Heart left ventricle (tissue), 16 donors: ENCODE measurements around the gene MEIS2. TPM values are rescaled to one million over a fixed set of nuclear protein-coding genes. Genes with fewer than 3 reads are reported as not detected.

Source experiments
- ATAC-seq, 4 donors: fragments of 200-7000 bp; cut with Tn5 transposase; one replicate each; pipeline ENCODE4 v1.9.1; 2020 to 2022; ENCODE audit warnings: moderate library complexity in 4 of 4, mild to moderate bottlenecking in 3 of 4, moderate number of reproducible peaks in 1 of 4
- DNase-seq, 5 donors: peaks; one replicate each; pipeline ENCODE4 v3.0.0-alpha.2; 2020
- H3K27ac ChIP-seq, 12 donors: fragments of 200-600 bp; sonication (generic) in 4 of 12; one replicate each; pipeline versions ENCODE4 v1.5.0 to v1.8.0; 2016 to 2022; ENCODE audit warnings: mild to moderate bottlenecking in 2 of 12
- H3K27me3 ChIP-seq, 9 donors: fragments of 200-600 bp; sonication (generic) in 2 of 9; one replicate each; pipeline versions ENCODE4 v1.5.1 to v1.8.0; 2016 to 2022; ENCODE audit warnings: mild to moderate bottlenecking in 3 of 9
- H3K36me3 ChIP-seq, 9 donors: fragments of 200-600 bp; sonication (generic) in 2 of 9; one replicate each; pipeline versions ENCODE4 v1.5.0 to v1.8.0; 2018 to 2022; ENCODE audit warnings: mild to moderate bottlenecking in 2 of 9
- H3K4me1 ChIP-seq, 12 donors: fragments of 200-600 bp; sonication (generic) in 4 of 12; one replicate each; pipeline versions ENCODE4 v1.5.0 to v1.8.0; 2016 to 2022; ENCODE audit warnings: mild to moderate bottlenecking in 3 of 12
- H3K4me3 ChIP-seq, 12 donors: fragments of 200-600 bp; sonication (generic) in 4 of 12; one replicate each; pipeline versions ENCODE4 v1.5.0 to v1.8.0; 2017 to 2022; ENCODE audit warnings: mild to moderate bottlenecking in 9 of 12, moderate library complexity in 4 of 12
- H3K9me3 ChIP-seq, 12 donors: fragments of 200-600 bp; sonication (generic) in 4 of 12; one replicate each; pipeline versions ENCODE4 v1.5.0 to v1.8.0; 2016 to 2022; ENCODE audit warnings: mild to moderate bottlenecking in 1 of 12
- CTCF ChIP-seq, 12 donors: fragments of 200-600 bp; sonication (generic) in 4 of 12; IDR thresholded peaks; one replicate each; pipeline versions ENCODE4 v1.5.0 to v1.8.0; 2018 to 2022; ENCODE audit warnings: antibody characterized with exemption in 12 of 12, mild to moderate bottlenecking in 5 of 12
- POLR2A ChIP-seq, 2 donors: fragments of 450-650 bp; IDR thresholded peaks; one replicate each; pipeline ENCODE4 v1.6.1; 2017; ENCODE audit warnings: antibody characterized with exemption in 2 of 2, mild to moderate bottlenecking in 2 of 2, moderate library complexity in 2 of 2
- WGBS, 4 donors: extraction: QIAGEN DNeasy Blood & Tissue Kit in 2 of 4; methylation state at CpG; one replicate each; pipeline versions ENCODE4 v1.1.5 to v1.1.7; 2013 to 2018; 5-methylcytosine and 5-hydroxymethylcytosine counted together
- intact Hi-C, 10 donors: fragments of 100-400 bp; cut with DNase I; formaldehyde crosslinking; loops; one replicate each; pipeline versions ENCODE4 v1.11.1 to v1.14.2; 2022
- polyA plus RNA-seq, 2 donors: library from polyadenylated mRNA; stranded (reverse); fragments of 200-250 nt; gene quantifications; one replicate each; pipeline ENCODE4 v1.2.3, GENCODE V29; 2013
- total RNA-seq, 9 donors: library from RNA; depleted of rRNA in 2 of 9; stranded (reverse); fragments of >200 nt in 2 of 9; fragmentation: NEBNext Ultra II Directional in 3 of 9; extraction: Animal tissue kit (Norgen Biotek cat#: 25700) in 3 of 9; gene quantifications; one replicate each; pipeline versions ENCODE4 v1.1.0 to v1.2.4, GENCODE V29; 2016 to 2023
- donor health status: ischemic (EF 13 %, LVEDD 7.1; RV severe dilation, severe dysfunction).
- donor health status: healthy with polysubstance abuse.
- donor health status: DM: no; HTN: yes; CAD: no.
- donor health status: DM: no; HTN: no; CAD: no.
- donor health status: ischemic (EF 25% LVEDD 6.9; RV normal size, moderate dysfunction).
- donor health status: ischemic (EF 25% LVEDD 5.7; RV mildly dilated, moderate dysfunction).
- donor health status: healthy.
- donor health status: DM: yes; HTN: yes; CAD: no.
- donor health status: ischemic (EF 35%, LVEDD 5.7; RV mildly dilated, moderate dysfunction).
- donor health status: nonischemic (EF 11% LVEDD 7.7; RV severe dilation, severe dysfunction).
- donor health status: DM: yes; HTN: yes; CAD: no.
- donor health status: PGD.
- donor health status: ischemic (EF 29% LVEDD 5.4; RV normal size, mild dysfunction).
- donor health status: nonischemic (EF 23%, LVEDD 6.1; RV moderate dilation, normal function).

MEIS2 gene
- total and polyA plus RNA-seq, 11 donors = 13.2 to 89.7 (median 49.7) TPM

- no peaks in the 10 kb centered on the region for H3K27me3 ChIP-seq
- intact Hi-C loops = loop anchor here in 2 of 10 donors (5.0 to 10.0 kb wide), 2 partner anchors 81 to 83 kb away; no protein-coding TSS in a partner anchor
- no peak for ATAC-seq
- H3K4me1 ChIP-seq = peaks cover 0 to 64% (median 27%) of the 10 kb centered on the region in 12 donors
- DNase-seq = no peak
- peaks cover 0 to 7% (median 0%) of the 10 kb centered on the region in 9 donors for H3K36me3 ChIP-seq
- WGBS, 4 donors = 43 to 48% (median 46%) methylated on average over 2 of the region's 2 CpGs
- no peak overlapping the region for H3K4me3 ChIP-seq
- TF ChIP-seq CTCF (IDR thresholded peaks at IDR 0.05) (no peak), POLR2A (IDR thresholded peaks at IDR 0.05) (no peak)
- H3K9me3 ChIP-seq = no peaks in the 10 kb centered on the region
- H3K27ac ChIP-seq = peak overlapping the region in 10 of 12 donors; percentile 68 to 87 (median 72)
These were observed 86.2 kb downstream of the MEIS2 start for GRCh38 chr15:37014137-37014536.

GRCh38 chr15:37010595-37010994 lies 89.8 kb downstream of the MEIS2 start:
- intact Hi-C loops = loop anchor here in 2 of 10 donors (5.0 to 10.0 kb wide), 2 partner anchors 84 to 87 kb away; no protein-coding TSS in a partner anchor
- ATAC-seq = no peak
- H3K36me3 ChIP-seq = peaks cover 0 to 7% (median 0%) of the 10 kb centered on the region in 9 donors
- H3K4me1 ChIP-seq = peaks cover 0 to 53% (median 18%) of the 10 kb centered on the region in 12 donors
- H3K27ac ChIP-seq = peak overlapping the region in 1 of 12 donors; percentile 20
- WGBS, 4 donors = 86 to 90% (median 87%) methylated on average over 7 of the region's 7 CpGs
- H3K4me3 ChIP-seq = no peak overlapping the region
- no peak for DNase-seq
- no peaks in the 10 kb centered on the region for H3K27me3 ChIP-seq
- no peaks in the 10 kb centered on the region for H3K9me3 ChIP-seq
- TF ChIP-seq POLR2A (IDR thresholded peaks at IDR 0.05) = no peak
- TF ChIP-seq CTCF (IDR thresholded peaks at IDR 0.05) = no peak

GRCh38 chr15:37009288-37009687 lies 91.1 kb downstream of the MEIS2 start:
- WGBS, 4 donors = 66 to 76% (median 70%) methylated on average over 1 of the region's 1 CpG
- no peak for DNase-seq
- H3K36me3 ChIP-seq = peaks cover 0 to 14% (median 4%) of the 10 kb centered on the region in 9 donors
- no peaks in the 10 kb centered on the region for H3K9me3 ChIP-seq
- peaks cover 0 to 42% (median 11%) of the 10 kb centered on the region in 12 donors for H3K4me1 ChIP-seq
- TF ChIP-seq POLR2A (IDR thresholded peaks at IDR 0.05) (no peak), CTCF (IDR thresholded peaks at IDR 0.05) (no peak)
- intact Hi-C loops = loop anchor here in 1 of 10 donors (10.0 kb wide), 1 partner anchor 114 kb away; no protein-coding TSS in a partner anchor
- ATAC-seq = peak in 3 of 4 donors; percentile 33 to 48 (median 40)
- H3K27me3 ChIP-seq = no peaks in the 10 kb centered on the region
- H3K4me3 ChIP-seq = no peak overlapping the region
- peak overlapping the region in 2 of 12 donors; percentile 19 to 20 for H3K27ac ChIP-seq

GRCh38 chr15:37008205-37008604 lies 92.1 kb downstream of the MEIS2 start:
- ATAC-seq (no peak), DNase-seq (no peak)
- WGBS, 4 donors = 60 to 73% (median 65%) methylated on average over 3 of the region's 3 CpGs
- peak overlapping the region in 2 of 12 donors; percentile 2 to 22 for H3K27ac ChIP-seq
- H3K4me1 ChIP-seq = peaks cover 0 to 34% (median 6%) of the 10 kb centered on the region in 12 donors
- intact Hi-C loops = loop anchor here in 1 of 10 donors (10.0 kb wide), 1 partner anchor 113 kb away; no protein-coding TSS in a partner anchor
- no peak overlapping the region for H3K4me3 ChIP-seq
- TF ChIP-seq CTCF (IDR thresholded peaks at IDR 0.05) (no peak), POLR2A (IDR thresholded peaks at IDR 0.05) (no peak)
- H3K36me3 ChIP-seq = peaks cover 0 to 18% (median 4%) of the 10 kb centered on the region in 9 donors
- H3K9me3 ChIP-seq = peaks cover 0 to 5% (median 0%) of the 10 kb centered on the region in 12 donors
- no peaks in the 10 kb centered on the region for H3K27me3 ChIP-seq
